Neural progenitor cell (in vitro differentiated cells): ENCODE measurements around the gene TRIO. TPM values are rescaled to one million over a fixed set of nuclear protein-coding genes. Genes with fewer than 3 reads are reported as not detected.

Experiments
- DNase-seq: peaks from one replicate; pipeline ENCODE4 v3.0.0-alpha.2; 2016; ENCODE audit warnings: low spot score
- H2AFZ ChIP-seq: fragments of 200-600 bp; sonication (generic); replicated peaks from 2 replicates; pipeline ENCODE4 v1.6.1; 2016; ENCODE audit warnings: antibody characterized with exemption
- H3F3A ChIP-seq: fragments of 200-600 bp; sonication (generic); 2 replicates; pipeline ENCODE4 v1.6.1; 2016; ENCODE audit warnings: antibody characterized with exemption, low read depth
- H3K27ac ChIP-seq: fragments of 200-600 bp; sonication (generic); 2 replicates; pipeline ENCODE4 v1.5.1; 2016; ENCODE audit warnings: mild to moderate bottlenecking
- H3K27me3 ChIP-seq: fragments of 200-600 bp; sonication (generic); 2 replicates; pipeline ENCODE4 v1.6.1; 2016; ENCODE audit warnings: mild to moderate bottlenecking, moderate library complexity
- H3K36me3 ChIP-seq: fragments of 200-600 bp; sonication (generic); 2 replicates; pipeline ENCODE4 v1.5.1; 2016
- H3K4me1 ChIP-seq: fragments of 200-600 bp; sonication (generic); 2 replicates; pipeline ENCODE4 v1.6.1; 2016; ENCODE audit warnings: mixed run types
- H3K4me2 ChIP-seq: fragments of 200-600 bp; sonication (generic); 2 replicates; pipeline ENCODE4 v1.6.1; 2016
- H3K4me3 ChIP-seq: fragments of 200-600 bp; sonication (generic); 2 replicates; pipeline ENCODE4 v1.5.1; 2016
- H3K79me2 ChIP-seq: fragments of 200-600 bp; sonication (generic); 2 replicates; pipeline ENCODE4 v1.6.1; 2016; ENCODE audit warnings: low read depth
- H3K9ac ChIP-seq: fragments of 200-600 bp; sonication (generic); 2 replicates; pipeline ENCODE4 v1.6.1; 2016
- H3K9me3 ChIP-seq: fragments of 200-600 bp; sonication (generic); 2 replicates; pipeline ENCODE4 v1.5.1; 2016; ENCODE audit warnings: low read depth
- H4K20me1 ChIP-seq: fragments of 200-600 bp; sonication (generic); 2 replicates; pipeline ENCODE4 v1.6.1; 2016; ENCODE audit warnings: low read depth
- H3K27ac Mint-ChIP-seq: 3 replicates; pipeline ENCODE4 v1.8.0; 2021; ENCODE audit warnings: mixed read lengths
- H3K27me3 Mint-ChIP-seq: 2 replicates; pipeline ENCODE4 v1.8.0; 2022; ENCODE audit warnings: low read depth, mild to moderate bottlenecking, inconsistent platforms, moderate library complexity, mixed read lengths; ENCODE audit not compliant: insufficient read depth
- H3K36me3 Mint-ChIP-seq: 3 replicates; pipeline ENCODE4 v1.8.0; 2021; ENCODE audit warnings: mixed read lengths
- H3K4me1 Mint-ChIP-seq: 3 replicates; pipeline ENCODE4 v1.8.0; 2021; ENCODE audit warnings: mixed read lengths
- H3K4me3 Mint-ChIP-seq: 3 replicates; pipeline ENCODE4 v1.8.0; 2021; ENCODE audit warnings: mild to moderate bottlenecking, moderate library complexity, mixed read lengths
- H3K9me3 Mint-ChIP-seq: 3 replicates; pipeline ENCODE4 v1.8.0; 2020; ENCODE audit warnings: mixed read lengths
- CTCF ChIP-seq: fragments of 200-600 bp; sonication (generic); IDR thresholded peaks from 2 replicates; pipeline ENCODE4 v1.5.1; 2017; ENCODE audit warnings: antibody characterized with exemption, mild to moderate bottlenecking
- EZH2 ChIP-seq: fragments of 200-600 bp; sonication (generic); IDR thresholded peaks from 2 replicates; pipeline ENCODE4 v1.6.1; 2017; ENCODE audit warnings: antibody characterized with exemption, mild to moderate bottlenecking, moderate library complexity
- EZH2phosphoT487 ChIP-seq: fragments of 200-600 bp; sonication (generic); IDR thresholded peaks from 2 replicates; pipeline ENCODE4 v1.6.1; 2017; ENCODE audit warnings: antibody characterized with exemption
- total RNA-seq: library from RNA; depleted of rRNA; stranded (reverse); fragments of >200 nt; gene quantifications from 2 replicates; pipeline ENCODE4 v1.2.3, GENCODE V29; 2015; ENCODE audit warnings: low replicate concordance

TRIO gene
- total RNA-seq, 1 donor from 2014 or later = 84.7 TPM

DNA sequence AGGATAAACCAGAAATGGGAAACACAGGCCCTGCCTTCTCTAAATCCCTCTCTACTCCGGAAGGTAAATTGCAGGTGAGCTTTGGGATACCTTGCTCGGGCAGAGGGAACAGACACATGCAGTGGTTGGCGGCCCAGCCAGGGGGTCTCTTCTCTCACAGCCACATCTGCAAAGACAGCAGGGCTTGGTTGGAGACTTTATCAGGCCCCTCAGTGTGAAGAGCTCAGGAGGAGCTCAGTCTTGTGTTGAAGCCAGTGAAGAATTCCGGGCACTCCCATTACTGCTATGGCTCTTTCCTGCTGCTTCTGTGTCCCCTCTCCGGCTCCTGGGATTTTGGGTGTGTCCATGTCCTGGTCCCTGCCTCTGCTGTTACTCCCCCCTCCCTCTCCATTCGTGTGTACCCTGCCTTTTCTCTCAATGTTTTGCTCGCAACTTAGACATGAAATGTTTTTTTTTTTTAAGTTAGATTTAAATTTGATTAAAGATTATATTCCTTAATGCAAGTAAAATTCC, 99.8 kb downstream of the TRIO start:
- Histone ChIP-seq H3K27ac (peak overlapping the region; percentile 60), H3K27me3 (no peaks in the 10 kb centered on the region), H3K4me1 (peaks cover 65% of the 10 kb centered on the region), H2AFZ (no peak overlapping the region), H3K9ac (no peak overlapping the region), H3K79me2 (peaks cover 100% of the 10 kb centered on the region), H3K4me3 (no peak overlapping the region), H3K36me3 (no peaks in the 10 kb centered on the region), H3K4me2 (no peak overlapping the region), H4K20me1 (peaks cover 98% of the 10 kb centered on the region), H3F3A (no peaks in the 10 kb centered on the region), H3K9me3 (no peaks in the 10 kb centered on the region)
- Mint-ChIP-seq H3K4me1 (peaks cover 62% of the 10 kb centered on the region), H3K9me3 (no peaks in the 10 kb centered on the region), H3K27ac (no peak overlapping the region), H3K4me3 (no peak overlapping the region), H3K36me3 (no peaks in the 10 kb centered on the region), H3K27me3 (no peaks in the 10 kb centered on the region)
- TF ChIP-seq EZH2phosphoT487 = no peak
- no peak for TF ChIP-seq EZH2
- TF ChIP-seq CTCF = no peak
- no peak for DNase-seq

DNA sequence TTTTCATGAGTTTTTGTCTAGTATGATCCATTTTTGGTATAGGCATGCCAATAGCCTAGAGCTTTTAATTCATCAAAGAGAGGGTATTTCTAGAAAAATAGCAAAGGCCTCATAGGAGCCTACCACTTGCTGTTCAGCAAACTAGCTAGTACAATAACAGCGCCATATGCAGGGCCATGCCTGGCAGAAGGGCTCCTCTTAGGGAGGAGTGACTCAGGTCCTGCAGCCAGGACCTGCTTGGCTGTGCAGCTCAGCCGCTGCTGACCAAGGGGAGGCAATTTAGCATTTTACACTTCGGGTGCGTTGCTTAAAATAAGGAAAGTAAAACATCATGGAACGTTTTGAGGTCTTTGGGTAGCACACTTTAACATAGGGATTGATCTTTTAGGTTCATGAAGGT, 100.6 kb downstream of the TRIO start:
- Mint-ChIP-seq H3K27ac (no peak overlapping the region), H3K4me1 (peaks cover 61% of the 10 kb centered on the region), H3K27me3 (no peaks in the 10 kb centered on the region), H3K36me3 (no peaks in the 10 kb centered on the region), H3K9me3 (no peaks in the 10 kb centered on the region), H3K4me3 (no peak overlapping the region)
- H3K4me1 ChIP-seq = peaks cover 56% of the 10 kb centered on the region
- no peak overlapping the region for H3K4me2 ChIP-seq
- no peaks in the 10 kb centered on the region for H3K9me3 ChIP-seq
- H3K4me3 ChIP-seq = no peak overlapping the region
- no peak for TF ChIP-seq CTCF
- no peak overlapping the region for H3K9ac ChIP-seq
- H3K79me2 ChIP-seq = peaks cover 100% of the 10 kb centered on the region
- H2AFZ ChIP-seq = no peak overlapping the region
- H3K27me3 ChIP-seq = no peaks in the 10 kb centered on the region
- peaks cover 98% of the 10 kb centered on the region for H4K20me1 ChIP-seq
- DNase-seq = no peak
- H3K27ac ChIP-seq = no peak overlapping the region
- H3K36me3 ChIP-seq = no peaks in the 10 kb centered on the region
- no peaks in the 10 kb centered on the region for H3F3A ChIP-seq

DNA sequence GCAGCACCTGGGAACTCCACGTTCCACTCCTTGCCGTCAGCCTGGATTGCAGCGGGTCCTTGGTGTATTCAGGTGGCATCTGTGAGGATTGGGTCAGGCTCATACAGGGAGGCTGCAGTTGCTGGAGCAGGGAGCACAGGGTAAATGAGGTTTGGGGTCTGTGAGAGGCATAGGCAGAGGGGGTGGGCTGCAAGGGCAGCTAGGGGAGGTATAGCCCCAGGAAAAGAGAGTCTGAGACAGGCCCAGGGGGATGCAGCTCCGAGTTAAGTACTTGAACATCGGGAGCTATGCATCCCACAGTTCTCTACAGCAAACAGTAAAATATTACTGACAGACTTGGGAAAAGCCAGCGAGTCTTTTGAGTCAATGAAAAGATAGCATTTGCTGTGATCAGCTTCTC, 101.6 kb downstream of the TRIO start:
- no peaks in the 10 kb centered on the region for H3F3A ChIP-seq
- no peaks in the 10 kb centered on the region for H3K36me3 ChIP-seq
- H2AFZ ChIP-seq = no peak overlapping the region
- H4K20me1 ChIP-seq = peaks cover 98% of the 10 kb centered on the region
- H3K9me3 Mint-ChIP-seq = no peaks in the 10 kb centered on the region
- no peak overlapping the region for H3K4me3 ChIP-seq
- H3K4me2 ChIP-seq = no peak overlapping the region
- peaks cover 55% of the 10 kb centered on the region for H3K4me1 ChIP-seq
- H3K9ac ChIP-seq = no peak overlapping the region
- no peaks in the 10 kb centered on the region for H3K9me3 ChIP-seq
- no peaks in the 10 kb centered on the region for H3K27me3 ChIP-seq
- no peak for DNase-seq
- H3K79me2 ChIP-seq = peaks cover 100% of the 10 kb centered on the region
- TF ChIP-seq CTCF (no peak), EZH2 (no peak), EZH2phosphoT487 (no peak)
- peaks cover 62% of the 10 kb centered on the region for H3K4me1 Mint-ChIP-seq
- H3K27ac ChIP-seq = no peak overlapping the region
- no peaks in the 10 kb centered on the region for H3K36me3 Mint-ChIP-seq
- no peak overlapping the region for H3K27ac Mint-ChIP-seq
- no peaks in the 10 kb centered on the region for H3K27me3 Mint-ChIP-seq
- no peak overlapping the region for H3K4me3 Mint-ChIP-seq
